ENCODE measurements around the gene PYDC2. TPM values are rescaled to one million over a fixed set of nuclear protein-coding genes. Genes with fewer than 3 reads are reported as not detected.
A peak's percentile ranks its signal among the peaks of the same experiment; 100 is the strongest.

The PYDC2 gene
- total RNA-seq (2013; cell fraction: nucleolus; rRNA removed) = not detected in 2 replicates
- not detected in 2 replicates for total RNA-seq (2014; rRNA removed)
- total RNA-seq (2014; rRNA removed; fragmentation: Illumina TruSeq; extraction: Trizol) = not detected in 2 replicates
- not detected in 2 replicates for total RNA-seq (2021)
- not detected for polyA plus RNA-seq (2011; ENCODE audit: low read depth)
- not detected in 2 replicates for polyA plus RNA-seq (2011; rRNA removed)
- polyA plus RNA-seq (2011; cell fraction: cytosol; rRNA removed) = not detected in 2 replicates
- not detected in 2 replicates for polyA plus RNA-seq (2011; cell fraction: nucleus; rRNA removed)
- polyA plus RNA-seq (2012) = not detected in 2 replicates
- not detected in 2 replicates for polyA plus RNA-seq (2014; fragmentation: Illumina TruSeq; extraction: Trizol)
- not detected for polyA plus RNA-seq (2014; fragmentation: Nextera tagmentation; extraction: Ambion mirVana)
- polyA plus RNA-seq (2014; rRNA removed) = not detected in 2 replicates
- polyA plus RNA-seq (2016; fragmentation: Nextera tagmentation; extraction: Ambion mirVana) = not detected
- polyA minus RNA-seq (2011; rRNA and poly(A)+ RNA removed) = not detected in 2 replicates
- not detected in 2 replicates for polyA minus RNA-seq (2011; cell fraction: cytosol; rRNA and poly(A)+ RNA removed)
- 3.5 TPM in 1 of 2 replicates, not detected in the other for polyA minus RNA-seq (2011; cell fraction: nucleus; rRNA and poly(A)+ RNA removed)
- not detected for Bru-seq, nascent RNA
- BruChase-seq, experiment 1, labeled RNA remaining after a 6-hour chase = not detected
- BruChase-seq, experiment 2, labeled RNA remaining after a 2-hour chase = percentile 52 among the genes with signal in this experiment
- long read RNA-seq, experiment 1 = 0 reads
- long read RNA-seq, experiment 2 = 0 reads

GRCh38 chr3:191461113-191461595 is at the start of gene PYDC2:
Gene PYDC2, plus strand, starts transcription at chr3:191461163. Its CDS starts 0 bp downstream, at chr3:191461163.
- H3K36me3 ChIP-seq (ENCODE audit: control insufficient read depth in 2 of 2, insufficient read depth in 2 of 2, low read length in 1 of 2) = no peaks in the 10 kb centered on the region
- WGBS (ENCODE audit: insufficient coverage, insufficient replicate concordance, low lambda C conversion rate, missing lambda C conversion rate) = 14% methylated on average over 3 of the region's 3 CpGs
- no peak within 1 kb of the TSS for H3K4me2 ChIP-seq (ENCODE audit: control insufficient read depth, insufficient read depth)
- SMC1A ChIA-PET (ENCODE audit: uncharacterized antibody, unreplicated experiment) = no interaction called here
- H4K20me1 ChIP-seq (ENCODE audit: control insufficient read depth, insufficient read depth) = no peaks in the 10 kb centered on the region
- CTCF ChIA-PET = no interaction called here
- H3K9me3 ChIP-seq (replicated peaks; ENCODE audit: control insufficient read depth, insufficient read depth, low read length) = no peaks in the 10 kb centered on the region
- FAIRE-seq (no peak), DNase-seq (ENCODE audit: low read depth, low spot score) (no peak), ATAC-seq (no peak)
- H3K4me1 ChIP-seq (ENCODE audit: control insufficient read depth, insufficient read depth, low read length) = no peaks in the 10 kb centered on the region
- intact Hi-C loops (cut with micrococcal nuclease; ENCODE audit: unreplicated experiment) (no loop called here), in situ Hi-C loops (cut with MboI) (no loop called here)
- no peak within 1 kb of the TSS for H3K4me3 ChIP-seq
- H2AFZ ChIP-seq (ENCODE audit: control insufficient read depth, low read depth, low read length) = no peak within 1 kb of the TSS
- TF ChIP-seq JUNB (IDR thresholded peaks at IDR 0.05) (no peak), ZNF207 (IDR thresholded peaks at IDR 0.05; ENCODE audit: borderline replicate concordance) (no peak), RUNX3 (IDR thresholded peaks at IDR 0.05; ENCODE audit: low read length) (no peak), E2F4 (IDR thresholded peaks at IDR 0.05; ENCODE audit: low read depth, low read length) (no peak), MTA2 (IDR thresholded peaks at IDR 0.05; ENCODE audit: low read depth) (no peak), SREBF1 (IDR thresholded peaks at IDR 0.05; ENCODE audit: low read length) (no peak), POLR2A (IDR thresholded peaks at IDR 0.05; ENCODE audit: low read depth, low read length) (no peak), NKRF (conservative IDR thresholded peaks at IDR 0.05) (no peak), RBBP5 (conservative IDR thresholded peaks at IDR 0.05) (no peak), CBFB (IDR thresholded peaks at IDR 0.05; ENCODE audit: low read depth) (no peak), RELA (IDR thresholded peaks at IDR 0.05; ENCODE audit: borderline replicate concordance, partially characterized antibody) (no peak), BCL11A (IDR thresholded peaks at IDR 0.05; ENCODE audit: low read depth, low read length) (no peak), ZNF274 (IDR thresholded peaks at IDR 0.05; ENCODE audit: insufficient read depth, insufficient read length) (no peak)
- H3K79me2 ChIP-seq (ENCODE audit: control insufficient read depth, insufficient read depth, low read length) = no peaks in the 10 kb centered on the region
- H3K9ac ChIP-seq (ENCODE audit: control insufficient read depth, insufficient read depth, low read length) = no peak within 1 kb of the TSS
- no peak within 1 kb of the TSS for H3K27ac ChIP-seq (ENCODE audit: control insufficient read depth, insufficient read depth)
- RAD21 ChIA-PET (ENCODE audit: unreplicated experiment) = interaction anchor here (1.1 kb wide), 1 partner anchor 9 kb away, joined by 3 read pairs; no protein-coding TSS in a partner anchor
- POLR2A ChIA-PET = no interaction called here
- no TSS peak for BruUV-seq (replicated peaks)
- no peaks in the 10 kb centered on the region; a peak in 1 of 4 replicates for H3K27me3 ChIP-seq (replicated peaks in 1 of 2; ENCODE audit: control insufficient read depth in 2 of 2, insufficient read depth in 2 of 2, low read length in 1 of 2)

All from GM12878 (cell line).